ENCODE results near the gene ID1.
A peak's percentile ranks its signal among the peaks of the same experiment; 100 is the strongest.

Gene ID1

GRCh38 chr20:31602779-31603441 lies 2.2 kb upstream of the ID1 start:
- H3K4me3 ChIP-seq = peak overlapping the region; percentile 23; the same call in 1 of the 2 replicates
- TF ChIP-seq FOXP2 (optimal IDR thresholded peaks at IDR 0.05; ENCODE audit: control extremely low read depth, extremely low read length, insufficient read depth) (no peak), POLR2AphosphoS5 (IDR thresholded peaks at IDR 0.05; ENCODE audit: borderline replicate concordance, low read depth, low read length) (no peak), EZH2 (IDR thresholded peaks at IDR 0.05) (no peak)
- no peaks in the 10 kb centered on the region for H3K9me3 ChIP-seq (ENCODE audit: low read depth, low read length)
- peaks cover 7% of the 10 kb centered on the region for H3K36me3 ChIP-seq (ENCODE audit: insufficient read depth, low read length)
- peak; percentile 24 for DNase-seq (ENCODE audit: low read depth, low spot score)
- H3K9ac ChIP-seq (ENCODE audit: insufficient read length) = peak overlapping the region; percentile 16
- peak overlapping the region; percentile 100 for H3K27ac ChIP-seq

DNA sequence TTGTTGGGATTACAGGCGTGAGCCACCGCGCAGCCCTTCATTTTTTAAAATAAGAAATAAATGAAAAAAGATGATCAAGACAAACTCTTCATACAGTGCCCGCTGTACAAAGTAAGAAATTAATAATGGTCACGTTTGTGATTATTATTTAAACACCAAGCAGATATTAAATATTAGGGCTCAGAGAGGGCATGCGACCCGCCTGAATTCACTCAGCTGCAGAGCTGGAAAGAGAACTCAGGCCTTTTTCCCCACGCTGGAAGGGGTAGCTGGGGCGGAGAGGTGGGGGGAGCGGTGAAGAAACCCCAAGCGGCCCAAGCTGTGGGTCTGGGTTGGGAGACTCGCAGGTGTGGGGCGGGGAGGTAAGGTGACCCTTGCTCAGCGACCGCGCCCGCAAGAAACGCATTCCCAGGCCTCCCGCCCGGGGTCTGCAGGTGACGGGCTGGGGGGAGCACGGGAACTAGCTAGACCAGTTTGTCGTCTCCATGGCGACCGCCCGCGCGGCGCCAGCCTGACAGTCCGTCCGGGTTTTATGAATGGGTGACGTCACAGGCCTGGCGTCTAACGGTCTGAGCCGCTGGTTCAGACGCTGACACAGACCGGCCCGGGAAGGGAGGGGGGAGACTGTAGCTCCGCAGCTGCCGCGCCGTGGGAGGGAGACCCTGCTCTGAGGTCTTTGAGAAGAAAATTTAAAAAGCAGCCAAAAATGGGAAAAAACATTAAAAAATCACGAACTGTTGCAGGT lies 1.1 kb upstream of the ID1 start:
- TF ChIP-seq POLR2AphosphoS5 (IDR thresholded peaks at IDR 0.05; ENCODE audit: borderline replicate concordance, low read depth, low read length) = peak; percentile 84
- TF ChIP-seq EZH2 (IDR thresholded peaks at IDR 0.05) = no peak
- no peak for TF ChIP-seq FOXP2 (optimal IDR thresholded peaks at IDR 0.05; ENCODE audit: control extremely low read depth, extremely low read length, insufficient read depth)
- peak; percentile 87 for DNase-seq (ENCODE audit: low read depth, low spot score)
- H3K36me3 ChIP-seq (ENCODE audit: insufficient read depth, low read length) = peaks cover 7% of the 10 kb centered on the region
- peak overlapping the region; percentile 95 for H3K9ac ChIP-seq (ENCODE audit: insufficient read length)
- H3K4me3 ChIP-seq = peak overlapping the region; percentile 100
- peak overlapping the region; percentile 100 for H3K27ac ChIP-seq
- H3K9me3 ChIP-seq (ENCODE audit: low read depth, low read length) = no peaks in the 10 kb centered on the region

DNA sequence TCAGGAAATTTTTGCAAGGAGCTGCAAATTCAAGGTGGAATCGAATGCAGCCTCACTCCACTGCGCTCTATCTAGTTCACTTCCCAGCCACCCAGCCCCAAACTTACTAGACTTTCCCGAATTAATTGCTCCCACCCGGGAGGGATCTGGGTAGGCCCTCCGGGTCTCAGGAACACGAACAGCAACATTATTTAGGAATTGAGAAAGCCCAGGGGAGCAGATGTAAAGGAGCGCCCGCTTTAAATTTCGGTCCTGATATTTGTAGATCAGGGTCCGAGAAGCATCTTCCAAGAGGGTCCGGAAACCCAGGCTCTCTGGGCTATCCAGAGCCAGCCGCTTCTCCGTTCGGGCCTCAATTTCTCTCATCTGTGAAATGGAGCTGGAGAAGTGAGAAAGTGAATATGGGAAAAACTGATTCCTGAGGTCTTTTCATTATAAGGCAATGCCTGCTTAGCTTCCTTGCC lies 490 bp upstream of the ID1 start:
- no peak for TF ChIP-seq FOXP2 (optimal IDR thresholded peaks at IDR 0.05; ENCODE audit: control extremely low read depth, extremely low read length, insufficient read depth)
- no peak for DNase-seq (ENCODE audit: low read depth, low spot score)
- no peaks in the 10 kb centered on the region for H3K9me3 ChIP-seq (ENCODE audit: low read depth, low read length)
- peak overlapping the region; percentile 100 for H3K4me3 ChIP-seq
- peaks cover 7% of the 10 kb centered on the region for H3K36me3 ChIP-seq (ENCODE audit: insufficient read depth, low read length)
- H3K27ac ChIP-seq = peak overlapping the region; percentile 100
- peak overlapping the region; percentile 95 for H3K9ac ChIP-seq (ENCODE audit: insufficient read length)

DNA sequence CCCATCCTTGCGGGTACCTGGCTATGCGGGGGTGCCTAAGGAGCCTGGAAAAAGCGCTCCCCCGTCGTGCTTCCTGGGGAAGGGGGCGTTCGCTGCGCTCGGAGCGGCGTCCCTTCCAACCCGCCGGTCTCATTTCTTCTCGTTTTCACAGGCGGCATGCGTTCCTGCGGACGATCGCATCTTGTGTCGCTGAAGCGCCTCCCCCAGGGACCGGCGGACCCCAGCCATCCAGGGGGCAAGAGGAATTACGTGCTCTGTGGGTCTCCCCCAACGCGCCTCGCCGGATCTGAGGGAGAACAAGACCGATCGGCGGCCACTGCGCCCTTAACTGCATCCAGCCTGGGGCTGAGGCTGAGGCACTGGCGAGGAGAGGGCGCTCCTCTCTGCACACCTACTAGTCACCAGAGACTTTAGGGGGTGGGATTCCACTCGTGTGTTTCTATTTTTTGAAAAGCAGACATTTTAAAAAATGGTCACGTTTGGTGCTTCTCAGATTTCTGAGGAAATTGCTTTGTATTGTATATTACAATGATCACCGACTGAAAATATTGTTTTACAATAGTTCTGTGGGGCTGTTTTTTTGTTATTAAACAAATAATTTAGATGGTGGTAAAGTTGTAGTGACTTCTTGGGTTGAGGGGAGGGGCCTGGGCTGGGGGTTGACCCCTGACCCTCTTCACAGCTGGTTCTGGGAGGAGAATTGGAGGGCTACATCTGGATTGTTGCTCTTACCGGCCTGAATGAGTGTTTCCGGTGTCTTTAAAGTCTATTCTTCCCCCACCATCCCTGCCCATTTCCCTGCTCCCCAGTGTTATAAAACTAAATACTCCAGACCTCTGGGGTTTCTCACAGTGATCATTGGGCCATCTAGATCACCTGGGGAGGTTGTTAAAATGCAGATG lies 1.1 kb downstream of the ID1 start:
- no peak for DNase-seq (ENCODE audit: low read depth, low spot score)

DNA sequence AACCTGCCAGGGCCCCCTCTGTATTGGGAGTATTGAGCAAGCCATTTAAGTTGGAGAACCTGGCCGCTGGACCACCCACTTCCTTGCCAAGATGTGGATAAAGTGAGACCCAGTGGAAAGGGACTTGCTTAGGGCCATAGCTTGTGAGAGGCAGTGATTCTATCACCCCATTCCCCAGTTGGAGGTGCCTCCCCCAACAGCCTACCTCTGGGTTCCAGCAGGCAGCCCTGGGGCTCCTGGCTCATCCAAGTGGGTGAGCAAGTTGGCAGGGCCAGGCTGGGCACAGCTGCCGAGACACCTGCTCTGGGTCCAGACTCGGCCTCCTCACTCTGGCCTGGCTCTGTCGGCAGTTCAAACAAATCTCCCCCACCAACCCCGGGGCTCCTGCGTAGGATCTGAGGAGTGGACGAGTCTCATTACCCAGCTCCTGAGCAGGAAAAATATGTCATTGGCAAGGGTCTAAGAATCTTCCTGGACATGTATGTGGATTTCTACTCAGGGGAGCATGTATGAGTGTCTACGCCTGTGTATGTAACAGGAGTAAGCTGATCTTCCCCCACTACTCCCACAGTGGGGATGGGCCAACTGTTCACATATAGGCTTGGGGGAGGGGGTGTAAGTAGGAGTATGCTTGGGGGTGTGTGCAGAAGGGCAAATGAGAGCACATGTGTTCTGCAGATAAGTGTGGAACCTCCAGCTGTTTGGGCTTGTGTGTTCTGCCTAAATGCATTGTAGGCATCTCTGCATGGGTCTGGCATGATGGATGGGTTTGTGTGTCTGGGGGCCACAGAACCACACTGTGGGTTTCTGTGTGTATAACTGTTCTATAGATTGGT lies 1.9 kb downstream of the ID1 start:
- peaks cover 7% of the 10 kb centered on the region for H3K36me3 ChIP-seq (ENCODE audit: insufficient read depth, low read length)
- H3K4me3 ChIP-seq = peak overlapping the region; percentile 100
- TF ChIP-seq POLR2AphosphoS5 (IDR thresholded peaks at IDR 0.05; ENCODE audit: borderline replicate concordance, low read depth, low read length) (peak; percentile 81), FOXP2 (optimal IDR thresholded peaks at IDR 0.05; ENCODE audit: control extremely low read depth, extremely low read length, insufficient read depth) (no peak)
- no peak for DNase-seq (ENCODE audit: low read depth, low spot score)
- peak overlapping the region; percentile 96 for H3K9ac ChIP-seq (ENCODE audit: insufficient read length)
- peak overlapping the region; percentile 65; the same call in 1 of the 2 replicates for H3K27ac ChIP-seq
- no peaks in the 10 kb centered on the region for H3K9me3 ChIP-seq (ENCODE audit: low read depth, low read length)

More for the DNA sequence above, 1.1 kb downstream of the ID1 start:
- peak overlapping the region; percentile 100 for H3K4me3 ChIP-seq
- peaks cover 7% of the 10 kb centered on the region for H3K36me3 ChIP-seq (ENCODE audit: insufficient read depth, low read length)
- H3K27ac ChIP-seq = peak overlapping the region; percentile 65
- no peak for TF ChIP-seq FOXP2 (optimal IDR thresholded peaks at IDR 0.05; ENCODE audit: control extremely low read depth, extremely low read length, insufficient read depth)
- TF ChIP-seq POLR2AphosphoS5 (IDR thresholded peaks at IDR 0.05; ENCODE audit: borderline replicate concordance, low read depth, low read length) = no peak; the same call in 1 of the 2 replicates
- TF ChIP-seq EZH2 (IDR thresholded peaks at IDR 0.05) = no peak
- no peaks in the 10 kb centered on the region for H3K9me3 ChIP-seq (ENCODE audit: low read depth, low read length)
- peak overlapping the region; percentile 96 for H3K9ac ChIP-seq (ENCODE audit: insufficient read length)

GRCh38 chr20:31607640-31608250 lies 2.7 kb downstream of the ID1 start:
- TF ChIP-seq FOXP2 (optimal IDR thresholded peaks at IDR 0.05; ENCODE audit: control extremely low read depth, extremely low read length, insufficient read depth) = no peak
- no peak for TF ChIP-seq EZH2 (IDR thresholded peaks at IDR 0.05)
- TF ChIP-seq POLR2AphosphoS5 (IDR thresholded peaks at IDR 0.05; ENCODE audit: borderline replicate concordance, low read depth, low read length) = no peak
- Histone ChIP-seq H3K36me3 (ENCODE audit: insufficient read depth, low read length) (peaks cover 7% of the 10 kb centered on the region), H3K9me3 (ENCODE audit: low read depth, low read length) (no peaks in the 10 kb centered on the region), H3K27ac (peak overlapping the region; percentile 21; the same call in 1 of the 2 replicates), H3K9ac (ENCODE audit: insufficient read length) (no peak overlapping the region), H3K4me3 (peak overlapping the region; percentile 100)
- no peak for DNase-seq (ENCODE audit: low read depth, low spot score)
